GM21515 (cell line): Measurements from ENCODE around the gene CCT3.
"Not testable (repeated sequence)": the region's sequence is repeated elsewhere in the genome, so short reads cannot be mapped to it uniquely, and the experiment has no call there.

ENCODE experiments used
- ATAC-seq: cut with Tn5 transposase; IDR thresholded peaks from one replicate; pipeline ENCODE4 v1.9.1; 2021; ENCODE audit not compliant: unreplicated experiment

CCT3 gene

DNA sequence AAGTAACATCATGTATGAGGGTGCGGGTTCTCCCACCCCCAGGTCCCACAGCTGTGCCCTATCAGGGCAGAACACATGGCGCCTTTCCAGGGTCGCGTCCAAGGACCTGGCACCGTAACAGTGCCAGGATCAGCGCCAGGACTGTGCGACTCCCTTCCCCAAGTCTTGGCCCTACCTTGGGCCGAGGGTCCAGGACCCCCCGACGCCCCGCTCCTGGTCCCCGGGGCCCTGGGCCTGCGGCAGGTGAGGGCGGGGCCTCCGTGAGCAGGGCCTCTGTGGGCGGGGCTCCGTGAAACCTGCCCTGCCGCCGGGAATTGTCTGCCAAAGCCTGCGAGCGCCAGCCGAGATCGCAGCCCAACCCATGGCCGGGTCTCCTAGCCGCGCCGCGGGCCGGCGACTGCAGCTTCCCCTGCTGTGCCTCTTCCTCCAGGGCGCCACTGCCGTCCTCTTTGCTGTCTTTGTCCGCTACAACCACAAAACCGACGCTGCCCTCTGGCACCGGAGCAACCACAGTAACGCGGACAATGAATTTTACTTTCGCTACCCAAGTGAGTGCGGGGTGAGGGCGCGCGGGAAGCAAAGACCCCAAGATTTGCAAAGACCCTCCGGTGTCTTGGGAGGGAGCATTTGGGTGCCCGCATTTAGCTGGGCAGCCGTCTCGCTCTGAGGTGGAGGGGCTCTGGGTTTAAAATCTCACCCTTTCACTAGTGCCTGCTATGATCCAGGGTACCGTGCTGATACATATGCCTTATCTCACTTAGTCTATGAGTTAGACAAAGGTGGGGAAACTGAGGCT lies 31.0 kb upstream of the CCT3 start, which contains the start of gene RHBG:
RHBG (plus strand) TSS at position 323 of the 796 bp plus-strand sequence; CDS start at position 362, 39 bp downstream.
- no peak for ATAC-seq

DNA sequence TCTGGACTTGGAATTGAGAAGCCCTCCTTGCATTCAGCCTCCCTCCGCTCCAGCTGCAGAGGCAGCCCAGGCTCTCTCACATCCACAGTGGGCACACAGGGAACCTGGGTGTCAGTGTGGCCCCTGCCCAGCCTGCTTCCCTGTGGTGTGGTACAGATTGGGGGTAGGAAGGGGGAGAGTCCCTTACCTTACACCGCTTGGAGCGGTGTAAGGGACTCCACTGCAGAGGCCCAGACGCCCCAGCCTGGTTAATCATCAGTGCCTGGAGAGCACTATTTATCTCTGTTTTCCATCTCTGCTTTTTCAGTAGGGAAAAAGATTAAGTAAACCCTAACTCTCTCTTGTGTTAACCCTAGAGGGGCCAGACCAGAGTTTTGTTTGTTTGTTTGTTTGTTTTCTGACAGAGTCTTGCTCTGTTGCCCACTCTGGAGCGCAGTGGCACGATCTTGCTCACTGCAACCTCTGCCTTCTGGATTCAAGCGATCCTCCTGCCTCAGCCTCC lies 30.1 kb upstream of the CCT3 start:
- ATAC-seq, result no peak

DNA sequence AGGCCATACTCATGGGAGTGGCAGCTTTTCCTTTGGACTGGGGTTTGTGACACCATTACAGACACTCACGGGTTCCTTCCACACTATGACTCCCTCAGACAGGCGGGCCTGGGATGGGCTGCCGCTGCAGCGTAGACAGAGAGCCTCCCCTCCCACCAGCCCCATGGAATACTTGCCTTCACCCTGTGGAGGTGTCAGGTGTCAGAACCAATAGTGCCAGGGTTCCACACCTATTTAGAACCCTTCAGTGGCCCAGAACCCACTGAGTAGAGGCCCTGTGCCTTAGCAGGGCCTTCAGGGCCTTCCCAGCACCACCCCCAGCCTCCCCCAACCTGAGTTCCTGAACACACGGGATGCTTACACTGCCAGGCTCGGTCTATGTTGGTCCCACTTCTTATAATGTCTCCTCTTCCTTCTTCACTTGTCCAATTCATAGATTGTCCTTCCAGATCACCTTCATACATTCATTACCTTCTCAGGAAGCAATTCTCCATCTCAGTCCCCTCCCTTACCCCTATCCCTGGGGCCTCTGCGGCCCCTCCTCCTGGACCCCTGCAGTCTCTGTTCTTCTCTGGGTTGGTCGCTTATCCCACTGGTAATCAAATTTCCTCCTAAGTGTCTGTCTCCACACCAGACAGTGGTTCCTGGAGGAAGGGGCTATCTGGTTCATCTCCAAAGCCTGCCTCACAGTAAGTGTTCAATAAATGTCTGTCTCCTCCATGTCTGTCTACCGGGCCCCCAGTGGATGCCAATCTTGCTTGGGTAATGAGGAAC lies 29.5 kb upstream of the CCT3 start:
- ATAC-seq, result no peak

DNA sequence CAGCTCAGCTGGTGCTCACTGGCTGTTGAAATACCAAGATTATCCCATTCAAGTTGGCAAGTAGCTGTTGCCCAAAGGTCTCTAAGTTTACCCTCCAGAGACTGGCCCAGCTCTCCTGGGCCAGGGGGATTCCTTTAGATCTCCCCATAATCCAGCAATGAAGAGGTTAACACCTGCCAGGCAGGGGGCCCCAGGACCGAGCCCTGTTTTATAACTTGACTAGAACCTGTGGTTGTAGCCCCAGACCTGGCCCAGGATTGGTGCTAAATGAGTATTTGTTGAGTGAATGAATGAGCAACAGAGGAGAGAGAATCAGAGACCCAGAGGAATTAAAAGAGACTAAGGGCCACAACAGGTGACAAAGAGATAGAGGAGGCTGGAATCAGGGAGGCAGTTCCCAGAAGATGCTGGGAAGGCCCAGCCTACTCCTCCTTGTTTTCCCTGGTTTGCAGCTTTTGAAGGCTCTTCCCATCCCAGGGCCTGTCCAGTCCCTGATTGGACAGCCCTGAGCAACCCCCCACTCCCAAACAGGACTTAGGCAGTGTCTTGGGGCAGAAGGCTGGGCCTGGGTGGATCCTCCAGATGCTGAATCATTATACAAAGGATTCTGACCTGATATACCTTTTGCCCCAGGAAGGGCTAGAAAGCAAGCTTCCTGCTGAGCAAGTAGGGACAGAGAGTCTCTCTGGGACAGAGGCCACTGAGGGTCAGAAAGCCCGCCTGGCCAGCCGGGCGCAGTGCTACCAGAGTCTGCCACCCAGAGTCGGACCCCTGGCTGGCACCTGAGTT lies 28.5 kb upstream of the CCT3 start:
- ATAC-seq, result no peak

DNA sequence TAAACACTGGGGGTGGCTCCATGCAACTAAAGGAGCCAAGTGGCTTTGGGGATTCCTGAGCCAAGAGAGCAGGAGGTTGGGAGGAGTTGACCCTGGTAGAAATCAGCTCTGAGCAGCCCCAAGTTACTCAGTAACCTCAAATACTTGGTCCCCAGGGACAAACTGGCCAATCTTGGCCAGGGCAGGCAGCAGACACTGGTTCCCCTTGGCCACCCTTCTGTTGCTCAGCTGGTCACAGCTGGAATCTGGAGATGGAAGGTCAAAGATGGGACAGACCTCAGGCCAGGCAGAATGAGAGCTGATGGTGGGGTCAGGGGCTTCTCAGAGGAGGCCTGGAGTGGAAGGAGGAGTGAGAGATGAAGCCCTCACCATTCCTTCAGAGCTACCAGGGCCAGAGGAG lies 27.7 kb upstream of the CCT3 start:
- ATAC-seq, result no peak

DNA sequence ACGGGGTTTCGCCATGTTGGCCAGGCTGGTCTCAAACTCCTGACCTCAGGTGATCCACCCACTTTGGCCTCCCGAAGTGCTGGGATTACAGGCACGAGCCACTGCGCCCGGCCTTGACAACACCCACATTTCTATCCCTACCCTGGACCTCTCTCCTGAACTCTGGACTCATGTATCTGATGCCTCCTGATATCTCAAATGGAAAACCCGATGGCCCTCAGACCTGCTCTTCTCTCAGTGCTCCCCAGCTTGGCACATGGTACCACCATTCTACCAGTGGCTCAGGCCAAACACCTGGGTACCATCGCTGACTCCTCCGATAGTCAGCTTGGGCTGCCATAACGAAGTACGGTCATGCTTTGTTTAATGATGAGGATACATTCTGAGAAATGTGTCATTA lies 22.4 kb upstream of the CCT3 start:
- no peak for ATAC-seq

DNA sequence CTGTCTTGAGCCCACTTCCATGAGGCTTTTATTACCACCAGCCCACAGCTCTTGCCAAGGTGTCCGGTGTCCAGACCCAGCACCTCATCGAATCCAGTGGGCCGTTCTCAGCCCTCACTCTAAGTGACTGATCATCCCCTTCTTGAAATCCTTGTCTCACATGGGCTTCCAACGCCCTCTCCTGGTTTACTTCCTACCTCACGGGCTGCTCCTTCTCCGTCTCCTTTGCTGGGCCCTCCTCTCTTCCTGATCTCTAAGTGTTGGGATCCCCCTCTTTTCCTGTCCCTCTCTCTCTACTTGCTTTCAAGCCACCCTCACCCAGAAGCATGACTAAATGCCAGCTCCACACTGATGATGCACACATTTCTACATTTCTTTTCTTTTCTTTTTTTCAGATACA lies 21.9 kb upstream of the CCT3 start:
- ATAC-seq, result no peak

DNA sequence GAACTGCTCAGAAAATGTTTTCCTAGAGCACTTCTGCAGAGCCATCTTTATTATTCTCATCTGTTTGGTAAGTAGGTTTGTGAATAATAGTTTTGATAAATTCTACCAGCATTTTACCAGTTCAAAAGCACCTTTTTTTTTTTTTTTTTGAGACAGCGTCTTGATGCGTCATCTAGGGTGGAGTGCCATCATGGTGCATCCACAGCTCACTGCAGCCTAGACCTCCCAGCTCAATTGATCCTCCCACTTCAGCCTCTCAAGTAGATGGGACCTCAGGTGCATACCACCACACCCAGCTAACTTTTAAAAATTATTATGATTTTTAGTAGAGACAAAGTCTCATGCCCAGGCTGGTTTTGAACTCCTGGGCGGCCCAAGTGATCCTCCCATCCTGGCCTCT lies 21.2 kb upstream of the CCT3 start:
- no peak for ATAC-seq

DNA sequence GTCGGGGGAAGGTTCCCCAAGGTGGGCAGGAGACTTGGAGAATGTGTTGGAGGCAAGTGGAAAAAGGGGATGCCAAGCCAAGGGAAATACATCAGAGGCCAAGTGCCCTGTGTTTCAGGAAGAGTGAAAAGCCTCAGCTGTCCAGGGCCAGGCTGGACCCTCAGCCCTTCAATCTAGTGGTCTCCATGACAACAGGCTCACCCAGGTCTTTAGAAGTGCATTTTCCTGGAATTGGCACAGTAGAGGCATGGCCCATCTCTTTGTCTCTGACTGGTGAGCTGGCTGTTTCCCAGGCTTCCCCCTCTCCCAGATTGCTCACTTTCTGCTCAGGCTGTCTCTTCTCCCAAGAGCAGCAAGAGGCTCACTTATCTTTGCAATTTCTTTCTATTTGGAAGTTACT lies 20.5 kb upstream of the CCT3 start:
- ATAC-seq, result no peak

DNA sequence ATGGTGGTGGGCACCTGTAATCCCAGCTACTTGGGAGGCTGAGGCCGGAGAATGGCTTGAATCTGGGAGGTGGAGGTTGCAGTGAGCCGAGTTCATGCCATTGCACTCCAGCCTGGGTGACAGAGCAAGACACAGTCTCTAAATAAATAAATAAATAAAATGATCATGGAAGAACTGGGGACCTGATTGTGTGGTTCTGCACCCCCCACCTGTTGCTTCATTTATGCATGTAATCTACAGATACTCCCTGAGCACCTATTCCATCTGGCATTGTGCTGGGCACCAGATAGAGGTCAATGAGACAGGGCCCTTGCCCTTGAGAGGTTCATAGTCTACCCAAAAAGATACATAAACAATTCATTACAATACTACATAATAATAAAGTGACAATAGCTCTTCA lies 19.9 kb upstream of the CCT3 start:
- ATAC-seq, result no peak

DNA sequence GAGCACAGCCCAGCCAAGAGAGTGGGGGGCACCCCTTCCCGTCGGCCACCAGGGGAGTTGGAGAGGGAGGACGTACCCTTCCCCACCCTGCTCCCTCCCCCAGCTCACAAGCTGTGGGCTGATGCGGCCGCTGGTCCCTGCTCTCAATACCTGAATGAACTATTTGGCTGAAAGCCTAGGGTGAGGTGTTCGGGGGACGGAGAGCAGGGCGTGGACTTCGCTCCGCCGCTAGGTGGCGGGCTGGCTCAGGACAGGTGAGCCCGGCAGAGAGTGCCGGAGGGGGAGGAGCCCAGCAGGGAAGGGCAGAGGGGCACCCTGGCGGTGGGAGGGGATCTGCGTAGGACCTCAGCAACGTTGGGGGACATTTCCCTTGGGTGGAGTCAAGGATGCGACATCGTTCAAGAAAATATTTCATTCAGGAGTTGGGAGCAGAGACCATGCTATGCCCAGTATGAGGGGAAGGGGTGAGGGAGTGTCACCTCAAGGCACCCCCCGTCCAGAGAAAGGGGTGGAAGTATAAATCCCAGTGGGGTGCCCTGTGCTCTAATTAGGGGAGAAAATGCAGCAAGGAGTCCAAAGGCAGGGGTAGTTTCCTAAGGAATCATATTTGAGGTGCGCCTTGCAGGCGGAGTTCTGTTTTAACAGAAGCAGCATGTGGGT lies 18.9 kb upstream of the CCT3 start:
- ATAC-seq, result no peak

DNA sequence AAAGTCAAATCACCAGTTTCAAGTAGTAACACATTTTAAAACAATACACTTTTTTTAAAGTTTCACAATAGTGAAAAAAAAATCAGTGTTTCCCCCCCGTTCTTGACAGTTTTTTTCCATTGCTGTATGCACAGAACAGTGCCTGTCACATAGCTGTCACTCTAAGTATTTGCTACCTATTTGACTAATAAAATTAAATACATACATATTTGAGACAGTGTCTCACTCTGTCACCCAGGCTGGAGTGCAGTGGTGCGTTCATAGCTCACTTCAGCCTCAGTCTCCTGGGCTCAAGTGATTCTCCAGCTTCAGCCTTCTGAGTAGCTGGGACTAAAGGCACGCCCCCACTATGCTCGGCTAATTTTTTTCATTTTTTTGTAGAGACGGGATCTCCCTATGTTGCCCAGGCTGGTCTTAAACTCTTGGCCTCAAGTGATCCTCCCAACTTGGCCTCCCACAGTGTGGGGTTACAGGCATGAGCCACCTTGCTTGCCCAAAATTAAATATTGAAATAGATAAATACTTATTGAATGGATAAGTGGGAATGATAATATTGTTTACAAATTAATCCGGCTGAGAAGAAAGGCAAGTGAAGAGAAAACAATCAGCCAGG lies 18.3 kb upstream of the CCT3 start:
- no peak for ATAC-seq

DNA sequence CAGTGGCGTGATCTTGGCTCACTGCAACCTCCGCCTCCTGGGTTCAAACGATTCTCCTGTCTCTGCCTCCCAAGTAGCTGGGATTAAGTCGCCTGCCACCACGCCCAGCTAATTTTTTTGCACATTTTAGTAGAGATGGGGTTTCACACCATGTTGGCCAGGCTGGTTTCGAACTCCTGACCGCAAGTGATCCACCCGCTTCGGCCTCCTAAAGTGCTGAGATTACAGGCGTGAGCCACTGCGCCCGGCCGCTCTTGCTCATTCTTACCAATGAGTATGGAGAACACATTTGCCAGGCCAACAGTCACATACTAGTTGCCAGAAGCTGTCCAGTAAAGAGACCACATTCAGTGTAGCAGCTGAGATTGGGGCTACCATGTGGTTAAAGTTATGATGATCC lies 14.4 kb upstream of the CCT3 start:
- not testable (repeated sequence) for ATAC-seq

DNA sequence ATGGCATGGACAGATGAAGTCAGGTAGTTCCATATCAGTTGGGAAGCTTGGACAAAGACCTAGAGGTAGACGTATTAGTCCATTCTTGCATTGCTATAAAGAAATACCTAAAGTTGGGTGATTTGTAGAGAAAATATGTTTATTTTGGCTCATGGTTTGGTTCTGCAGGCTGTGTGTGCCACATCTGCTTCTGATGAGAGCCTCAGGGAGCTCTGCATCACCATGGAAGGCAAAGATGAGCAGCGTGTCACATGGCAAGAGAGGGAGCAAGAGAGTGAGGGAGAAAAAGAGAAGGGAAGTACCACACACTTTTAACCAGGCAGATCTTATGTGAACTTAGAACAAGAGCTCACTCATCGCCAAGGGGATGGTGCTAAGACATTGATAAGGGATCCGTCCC lies 9.2 kb upstream of the CCT3 start:
- ATAC-seq, result no peak

DNA sequence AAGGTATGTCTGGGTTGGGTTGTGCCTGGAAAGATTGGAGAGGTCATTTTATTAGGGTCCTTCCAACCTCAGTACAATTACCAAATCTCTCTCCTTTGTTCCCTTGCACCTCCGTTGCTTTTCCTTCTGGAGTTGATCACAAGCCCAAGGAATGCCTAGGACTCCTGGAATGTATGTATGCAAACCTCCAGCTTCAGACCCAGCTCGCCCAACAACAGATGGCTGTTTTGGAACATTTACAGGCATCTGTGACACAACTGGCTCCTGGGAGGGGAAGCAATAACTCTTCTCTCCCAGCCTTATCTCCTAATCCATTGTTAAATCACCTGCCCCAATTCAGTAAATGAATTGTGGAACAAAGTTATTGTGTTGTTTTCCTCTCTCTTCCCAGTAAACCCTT lies 8.5 kb upstream of the CCT3 start:
- ATAC-seq, result no peak

DNA sequence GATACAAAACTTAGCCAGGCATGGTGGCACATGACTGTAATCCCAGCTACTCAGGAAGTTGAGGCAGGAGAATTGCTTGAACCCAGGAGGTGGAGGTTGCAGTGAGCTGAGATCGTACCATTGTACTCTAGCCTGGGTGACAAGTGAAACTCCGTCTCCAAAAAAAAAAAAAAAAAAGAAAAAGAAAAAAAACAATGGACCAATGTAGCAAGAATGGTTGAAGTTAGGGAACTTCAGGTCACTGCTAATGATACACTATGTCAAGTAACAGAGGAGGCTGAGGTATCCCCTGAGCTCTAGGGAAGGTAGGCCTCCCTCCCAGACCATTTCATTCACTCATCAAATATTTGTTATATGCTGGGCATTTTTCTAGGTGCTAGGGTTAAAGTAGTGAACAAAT lies 7.9 kb upstream of the CCT3 start:
- not testable (repeated sequence) for ATAC-seq

DNA sequence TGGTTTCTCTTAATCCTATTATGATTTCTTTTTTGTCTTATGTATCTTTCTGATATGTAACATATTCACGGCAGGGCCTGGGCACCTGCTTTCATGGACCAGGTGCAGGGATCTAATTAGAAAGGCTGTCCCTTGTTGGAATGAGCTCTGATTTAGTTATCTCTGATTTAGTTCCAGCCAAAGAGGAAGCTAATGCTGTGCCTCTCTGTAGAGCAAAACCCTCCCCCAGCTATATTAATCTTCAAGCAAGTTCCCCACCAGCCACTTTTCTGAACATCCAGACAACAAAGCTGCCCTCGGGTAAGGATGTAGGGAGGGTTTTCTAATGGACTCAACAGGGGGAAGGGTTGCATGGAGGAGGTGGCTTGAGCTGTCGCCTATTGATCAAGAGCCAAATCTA lies 6.3 kb upstream of the CCT3 start:
- no peak for ATAC-seq

DNA sequence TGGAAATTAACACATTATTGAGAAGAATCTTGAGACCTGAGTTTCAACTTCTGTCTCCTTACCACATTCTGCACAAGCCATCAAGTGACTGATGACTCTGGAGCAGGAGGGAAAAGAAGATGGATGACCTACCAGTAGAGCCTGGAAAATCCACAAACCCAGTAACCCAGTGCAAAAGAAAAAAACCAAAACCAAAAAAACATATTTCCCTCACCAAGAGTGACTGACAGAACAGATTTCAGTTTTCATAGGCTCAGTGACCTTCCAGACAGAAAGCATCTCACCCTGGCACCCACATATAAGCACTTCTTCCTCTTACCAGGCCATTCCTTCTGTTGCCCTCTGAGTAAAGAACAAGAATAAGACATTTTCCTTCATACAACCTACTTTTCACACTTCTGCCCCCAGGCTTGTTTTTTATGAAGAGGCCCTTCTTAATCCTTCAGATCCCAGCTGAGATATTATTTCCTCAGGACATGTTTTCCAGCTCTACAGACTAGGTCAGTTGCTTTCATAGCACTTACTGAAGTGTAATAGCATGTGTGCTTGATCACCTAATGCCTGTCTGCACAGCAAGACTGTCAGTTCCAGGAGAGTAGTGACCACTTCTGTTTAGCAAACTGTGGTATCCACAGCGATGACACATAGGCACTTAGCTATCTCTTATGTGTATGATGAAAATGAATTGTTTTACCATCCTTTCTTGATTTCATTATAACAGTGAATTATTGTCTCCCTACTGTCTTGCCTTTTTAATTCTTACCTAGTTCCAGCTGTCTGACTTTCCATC lies 4.3 kb upstream of the CCT3 start:
- ATAC-seq, result no peak

DNA sequence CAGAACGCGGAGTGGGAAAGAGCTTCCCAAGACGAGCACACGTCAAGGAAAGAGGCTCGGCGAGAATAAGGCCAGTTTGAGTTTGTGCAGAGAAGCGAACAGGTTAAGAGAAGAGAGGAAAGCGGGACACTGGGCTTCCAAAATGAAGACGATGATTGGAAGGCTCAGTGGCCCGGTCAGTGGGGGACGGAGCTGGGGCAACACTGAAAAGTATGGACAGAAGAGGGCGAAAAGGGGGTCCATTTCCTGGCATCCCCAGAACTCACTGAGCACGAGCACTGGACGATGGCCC lies 258 bp downstream of the CCT3 start:
- ATAC-seq, result no peak
